ENCODE measurements around the gene PPM1L.
"Not testable (repeated sequence)": the region's sequence is repeated elsewhere in the genome, so short reads cannot be mapped to it uniquely, and the experiment has no call there.

Gene PPM1L

GRCh38 chr3:160992712-160993111 is 236.7 kb downstream of the PPM1L start:
- DNase-seq, result no peak

GRCh38 chr3:160996811-160997210 is 240.8 kb downstream of the PPM1L start:
- DNase-seq, result no peak

GRCh38 chr3:160998581-160998980 is 242.6 kb downstream of the PPM1L start:
- DNase-seq, result no peak

- DNase-seq, result no peak
These were observed 243.2 kb downstream of the PPM1L start for GRCh38 chr3:160999274-160999673.

- no peak for DNase-seq
These were observed 252.1 kb downstream of the PPM1L start for GRCh38 chr3:161008086-161008485.

GRCh38 chr3:161010151-161010550 is 254.1 kb downstream of the PPM1L start:
- not testable (repeated sequence) for DNase-seq

- DNase-seq, result no peak
These were observed 259.1 kb downstream of the PPM1L start for GRCh38 chr3:161014843-161015749.

- DNase-seq, result no peak
These were observed 260.6 kb downstream of the PPM1L start for GRCh38 chr3:161016417-161017313.

- DNase-seq, result no peak
These were observed 261.9 kb downstream of the PPM1L start for GRCh38 chr3:161017971-161018370.

- DNase-seq, result no peak
These were observed 264.2 kb downstream of the PPM1L start for GRCh38 chr3:161020256-161020655.

GRCh38 chr3:161025911-161026310 is 269.9 kb downstream of the PPM1L start:
- no peak for DNase-seq

GRCh38 chr3:161026612-161027510 is 270.8 kb downstream of the PPM1L start:
- no peak for DNase-seq

GRCh38 chr3:161028555-161029153 is 272.6 kb downstream of the PPM1L start:
- DNase-seq, result no peak

- DNase-seq, result no peak
These were observed 275.1 kb downstream of the PPM1L start for GRCh38 chr3:161031134-161031533.

GRCh38 chr3:161034913-161035550 is 279.0 kb downstream of the PPM1L start:
- DNase-seq, result not testable (repeated sequence)

GRCh38 chr3:161035711-161036110 is 279.7 kb downstream of the PPM1L start:
- DNase-seq, result no peak

GRCh38 chr3:161038725-161039124 is 282.7 kb downstream of the PPM1L start:
- no peak for DNase-seq

- DNase-seq, result no peak
These were observed 286.0 kb downstream of the PPM1L start for GRCh38 chr3:161042023-161042501.

- DNase-seq, result no peak
These were observed 287.5 kb downstream of the PPM1L start for GRCh38 chr3:161043336-161044035.

GRCh38 chr3:161049683-161050248 is 293.7 kb downstream of the PPM1L start:
- no peak for DNase-seq
